ENCODE data around the gene R3HDM2.

R3HDM2 gene

DNA sequence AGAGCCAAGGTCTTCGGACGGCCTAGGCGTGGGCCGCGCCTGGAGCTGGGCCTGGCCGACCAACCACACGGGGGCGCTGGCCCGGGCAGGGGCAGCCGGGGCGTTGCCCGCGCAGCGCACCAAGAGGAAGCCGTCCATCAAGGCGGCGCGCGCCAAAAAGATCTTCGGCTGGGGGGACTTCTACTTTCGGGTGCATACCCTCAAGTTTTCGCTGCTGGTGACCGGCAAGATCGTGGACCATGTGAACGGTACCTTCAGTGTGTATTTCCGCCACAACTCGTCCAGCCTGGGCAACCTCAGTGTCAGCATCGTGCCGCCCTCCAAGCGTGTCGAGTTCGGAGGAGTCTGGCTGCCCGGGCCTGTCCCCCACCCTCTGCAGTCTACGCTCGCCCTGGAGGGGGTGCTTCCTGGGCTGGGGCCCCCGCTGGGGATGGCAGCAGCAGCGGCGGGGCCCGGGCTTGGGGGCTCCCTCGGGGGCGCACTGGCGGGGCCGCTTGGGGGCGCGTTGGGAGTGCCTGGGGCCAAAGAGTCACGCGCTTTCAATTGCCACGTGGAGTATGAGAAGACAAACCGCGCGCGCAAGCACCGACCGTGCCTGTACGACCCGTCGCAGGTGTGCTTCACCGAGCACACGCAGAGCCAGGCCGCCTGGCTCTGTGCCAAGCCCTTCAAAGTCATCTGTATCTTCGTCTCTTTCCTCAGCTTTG lies 205.7 kb downstream of the R3HDM2 start:
- peak; percentile 18 for DNase-seq

DNA sequence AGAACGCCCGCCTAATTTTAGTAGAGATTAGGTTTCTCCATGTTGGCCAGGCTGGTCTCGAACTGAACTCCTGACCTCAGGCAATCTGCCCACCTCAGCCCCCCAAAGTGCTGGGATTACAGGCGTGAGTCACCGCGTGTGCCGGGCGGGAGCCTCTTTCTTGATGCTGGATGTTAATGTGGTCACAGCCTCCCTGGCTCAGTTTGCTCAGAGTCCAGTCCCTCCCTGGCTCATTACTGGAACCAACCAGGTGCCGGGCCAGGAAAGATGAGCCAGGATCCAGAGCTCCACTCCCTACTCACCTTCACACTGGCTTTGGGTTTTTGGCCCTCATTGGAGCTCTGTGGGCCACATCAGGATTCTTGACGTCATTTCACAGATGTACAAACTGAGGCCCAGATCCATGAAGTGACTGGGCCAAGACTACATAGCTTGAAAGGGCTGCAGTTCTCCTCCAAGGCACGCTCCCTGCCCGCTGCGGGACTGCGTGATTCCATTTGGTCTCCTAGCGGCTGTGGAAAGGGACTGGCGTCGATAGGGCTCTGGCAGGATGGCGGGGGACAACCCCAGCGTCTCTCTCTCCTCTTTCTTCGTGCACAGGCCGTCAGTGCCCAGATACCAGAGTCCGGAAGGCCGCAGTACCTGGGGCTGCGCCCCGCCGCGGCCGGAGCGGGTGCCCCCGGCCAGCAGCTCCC lies 206.4 kb downstream of the R3HDM2 start:
- DNase-seq: no peak

DNA sequence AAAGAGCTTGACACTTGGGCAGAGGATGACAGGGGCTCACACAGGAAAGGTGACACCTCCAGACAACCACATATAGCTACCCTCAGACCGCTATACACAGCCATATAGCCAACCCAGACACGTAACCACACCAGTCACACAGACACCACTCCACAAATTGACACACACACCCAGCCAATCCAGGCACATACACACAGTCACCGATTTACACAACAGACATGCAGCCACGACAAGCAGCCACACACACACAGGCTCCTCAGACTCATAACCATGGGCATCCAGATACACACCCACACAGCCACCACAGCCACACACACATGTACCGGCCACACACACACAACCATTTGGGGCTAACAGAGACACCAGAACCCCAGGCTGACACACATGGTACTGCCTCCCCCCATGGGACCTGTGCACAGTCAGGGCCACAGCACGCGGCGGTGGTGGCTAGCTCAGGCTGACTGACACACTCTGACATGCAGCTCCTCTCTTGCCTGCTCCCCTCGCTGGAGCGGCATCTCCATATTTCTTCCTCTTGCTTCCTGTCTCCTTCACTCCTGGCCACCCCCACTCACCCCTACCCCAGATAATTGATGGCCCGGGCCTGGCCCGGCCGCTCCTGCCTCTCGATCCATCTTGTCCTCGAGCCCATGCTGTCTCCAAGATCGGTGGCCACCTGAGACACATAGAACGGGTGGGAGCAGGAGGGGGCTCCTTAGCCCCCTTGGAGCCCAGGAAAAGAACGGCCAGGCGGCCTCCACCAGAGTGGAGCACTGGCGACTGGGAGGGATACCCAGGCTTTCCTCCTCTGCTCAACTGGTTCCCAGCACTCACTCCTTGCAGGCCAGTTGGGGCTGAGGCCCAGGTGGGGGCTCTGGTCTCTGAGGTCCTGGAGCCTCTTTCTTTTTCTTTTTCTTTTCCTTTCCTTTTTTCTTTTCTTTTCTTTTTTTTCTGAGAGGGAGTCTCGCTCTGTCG lies 207.4 kb downstream of the R3HDM2 start:
- no peak for DNase-seq

DNA sequence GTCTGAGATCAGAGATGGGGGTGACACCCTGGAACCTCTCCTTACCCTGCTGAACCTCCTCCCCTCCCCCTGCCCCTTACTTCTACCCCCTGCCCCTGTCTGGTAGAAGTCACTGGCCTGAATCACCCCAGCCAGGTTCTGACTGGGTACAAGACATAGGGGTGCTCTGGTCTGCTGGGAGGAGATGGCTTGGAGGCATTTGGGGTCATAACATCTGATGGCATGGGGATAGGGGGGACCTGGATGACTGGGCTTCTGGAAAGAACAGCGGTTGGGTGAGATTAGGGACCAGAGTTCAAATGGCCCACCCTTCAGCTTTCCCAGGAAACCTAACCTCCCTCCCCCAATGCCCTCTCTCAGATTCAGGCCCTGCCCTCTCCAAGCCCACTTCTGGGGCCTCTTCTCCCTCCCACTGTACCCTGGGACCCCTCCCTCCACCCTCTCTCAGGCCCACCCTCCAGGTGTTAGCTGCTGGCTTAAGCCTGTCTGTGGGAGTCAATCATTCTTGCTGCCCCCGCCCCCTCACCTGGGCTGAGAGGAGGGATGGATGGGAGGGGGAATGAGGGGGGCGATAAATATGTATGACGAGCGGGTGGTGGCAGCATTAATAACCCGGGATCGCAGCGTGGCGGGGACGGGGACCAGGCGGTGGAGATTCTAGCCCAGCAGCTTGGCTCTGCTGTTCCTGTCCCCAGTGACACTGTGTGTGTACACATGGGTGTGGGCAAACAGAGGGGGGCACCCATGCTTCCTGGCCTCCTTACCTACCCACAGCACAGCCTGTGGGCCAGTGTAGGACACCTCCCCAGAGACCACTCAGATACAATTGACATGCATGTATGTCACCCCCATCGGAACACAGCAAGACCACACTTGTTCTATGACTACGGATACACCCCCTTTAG lies 208.3 kb downstream of the R3HDM2 start:
- DNase-seq: no peak

DNA sequence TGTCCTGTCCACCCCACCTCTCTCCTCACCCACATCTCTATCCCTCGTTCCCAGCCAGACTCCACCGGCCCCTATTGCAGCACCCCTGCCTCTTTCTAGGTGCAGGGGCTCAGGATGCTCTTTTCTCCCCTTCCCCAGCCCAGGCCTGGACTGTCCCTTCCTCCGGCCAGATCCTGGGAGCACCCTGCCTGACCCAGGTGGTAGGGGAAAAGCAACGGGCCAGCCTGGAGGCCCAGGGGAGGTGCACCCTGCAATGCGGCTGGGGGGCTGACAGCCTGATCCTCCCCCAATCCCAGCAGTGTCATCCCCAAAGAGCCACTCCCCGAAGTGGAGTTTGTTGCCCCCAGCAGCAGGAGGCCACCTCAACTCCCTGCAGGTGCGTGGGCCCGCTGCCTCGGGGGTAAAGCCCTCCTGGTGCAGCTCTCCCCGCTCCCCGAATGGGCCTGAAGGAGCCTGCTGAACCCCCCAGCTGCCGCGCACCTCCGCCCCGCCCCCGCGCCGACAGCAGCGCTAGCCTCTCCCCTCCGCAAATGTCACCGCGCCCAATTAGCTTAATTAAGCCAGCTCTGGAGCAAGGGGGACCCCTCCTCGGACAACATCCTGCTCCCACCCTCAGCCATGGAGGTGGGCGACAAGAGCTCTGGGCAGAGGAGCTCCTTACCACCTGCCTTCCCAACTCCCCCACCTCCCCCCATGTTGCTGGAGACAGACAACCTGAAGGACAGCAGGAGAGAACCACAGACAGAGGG lies 209.5 kb downstream of the R3HDM2 start:
- DNase-seq: no peak

DNA sequence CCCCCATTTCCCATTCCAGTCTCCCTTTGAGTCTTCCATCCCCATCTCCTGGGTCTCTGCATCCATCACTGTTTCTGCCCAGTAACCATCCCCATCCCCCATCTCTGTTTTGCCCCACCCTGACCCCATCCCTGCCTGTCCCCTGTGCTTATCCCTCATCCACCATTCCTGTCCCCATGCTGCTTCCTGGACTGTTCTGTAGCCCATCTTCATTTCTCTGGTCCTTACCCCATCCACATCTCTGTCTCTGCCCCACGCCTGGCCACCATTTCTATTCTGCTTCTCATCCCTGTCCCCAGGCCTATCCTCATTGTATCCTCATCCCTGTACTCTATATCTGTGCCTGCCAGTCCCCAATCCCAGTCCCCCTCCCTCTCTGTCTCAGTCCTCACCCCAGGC lies 210.1 kb downstream of the R3HDM2 start:
- no peak for DNase-seq

DNA sequence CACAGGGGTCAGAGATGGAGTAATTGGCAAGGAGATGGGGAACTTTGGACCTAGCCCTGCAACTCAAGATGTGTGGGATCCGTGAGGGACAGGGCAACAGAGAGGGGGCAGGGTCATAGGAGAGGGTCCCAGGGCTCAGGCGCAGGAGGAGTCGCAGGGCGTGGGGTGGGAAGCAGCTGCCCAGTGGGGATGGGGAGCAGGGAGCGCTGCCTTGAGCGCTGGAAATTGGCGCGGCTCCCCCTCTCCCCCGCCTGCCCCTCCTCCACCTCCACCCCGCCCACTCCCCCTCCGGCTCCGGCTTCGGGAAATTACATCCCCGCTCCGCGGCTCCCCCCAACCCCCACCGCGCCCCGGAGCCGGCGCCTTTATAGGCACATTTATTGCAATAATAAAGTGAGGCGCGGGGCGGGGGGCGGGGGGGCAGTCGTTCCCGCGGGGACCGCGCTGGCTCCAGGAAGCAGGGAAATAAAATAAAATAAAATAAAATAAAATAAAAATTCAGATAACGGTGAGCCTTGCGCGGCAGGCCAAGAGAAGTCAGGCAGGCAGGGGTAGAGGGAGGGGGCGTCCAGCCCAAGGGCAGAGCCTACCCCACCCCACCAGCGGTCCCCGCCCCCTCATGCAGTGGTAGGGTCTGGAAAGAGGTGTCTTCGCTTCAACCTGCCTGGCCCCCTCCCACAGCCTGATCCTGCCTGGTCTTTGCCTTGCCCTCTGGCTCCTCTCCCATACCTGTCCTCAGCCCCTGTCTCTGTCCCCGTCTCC lies 210.7 kb downstream of the R3HDM2 start:
- no peak for DNase-seq

DNA sequence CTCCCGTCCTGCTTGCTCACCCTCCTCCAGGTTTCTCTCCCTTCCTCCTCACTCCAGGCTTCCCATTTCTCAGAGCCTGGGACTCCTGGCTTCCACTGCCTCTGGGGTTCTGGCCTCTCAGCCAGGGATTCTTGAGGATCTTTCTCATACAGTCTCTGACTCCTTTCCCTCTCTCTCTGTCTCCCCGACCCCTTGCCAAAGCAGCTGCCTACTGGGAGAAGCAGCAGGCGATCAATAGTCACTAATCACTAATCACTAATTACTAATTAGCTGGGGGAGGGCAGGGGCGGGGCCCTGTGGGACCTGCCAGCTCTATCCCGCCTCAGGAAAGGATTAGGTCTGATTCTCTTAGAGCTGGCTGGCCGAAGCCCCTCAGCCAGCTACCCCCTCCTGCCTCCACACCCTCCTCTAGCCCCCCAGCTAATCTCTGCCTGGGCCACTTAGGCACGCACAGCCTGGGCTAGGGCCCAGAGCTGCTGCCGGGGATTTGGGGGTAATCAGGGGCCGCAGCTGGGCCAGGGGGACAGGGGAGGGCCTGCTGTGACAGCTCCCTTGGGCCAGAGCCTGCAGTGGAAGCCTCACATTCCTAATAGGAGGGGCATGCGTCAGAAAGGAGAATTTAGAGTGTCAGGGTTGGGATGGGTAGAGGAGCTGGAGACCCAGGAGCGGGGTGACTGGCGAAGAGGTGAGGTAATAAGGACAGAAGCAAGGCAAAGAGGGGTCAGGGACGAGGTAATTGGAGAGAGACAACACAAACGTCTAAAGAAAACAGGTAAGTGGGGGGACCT lies 211.4 kb downstream of the R3HDM2 start:
- no peak for DNase-seq

DNA sequence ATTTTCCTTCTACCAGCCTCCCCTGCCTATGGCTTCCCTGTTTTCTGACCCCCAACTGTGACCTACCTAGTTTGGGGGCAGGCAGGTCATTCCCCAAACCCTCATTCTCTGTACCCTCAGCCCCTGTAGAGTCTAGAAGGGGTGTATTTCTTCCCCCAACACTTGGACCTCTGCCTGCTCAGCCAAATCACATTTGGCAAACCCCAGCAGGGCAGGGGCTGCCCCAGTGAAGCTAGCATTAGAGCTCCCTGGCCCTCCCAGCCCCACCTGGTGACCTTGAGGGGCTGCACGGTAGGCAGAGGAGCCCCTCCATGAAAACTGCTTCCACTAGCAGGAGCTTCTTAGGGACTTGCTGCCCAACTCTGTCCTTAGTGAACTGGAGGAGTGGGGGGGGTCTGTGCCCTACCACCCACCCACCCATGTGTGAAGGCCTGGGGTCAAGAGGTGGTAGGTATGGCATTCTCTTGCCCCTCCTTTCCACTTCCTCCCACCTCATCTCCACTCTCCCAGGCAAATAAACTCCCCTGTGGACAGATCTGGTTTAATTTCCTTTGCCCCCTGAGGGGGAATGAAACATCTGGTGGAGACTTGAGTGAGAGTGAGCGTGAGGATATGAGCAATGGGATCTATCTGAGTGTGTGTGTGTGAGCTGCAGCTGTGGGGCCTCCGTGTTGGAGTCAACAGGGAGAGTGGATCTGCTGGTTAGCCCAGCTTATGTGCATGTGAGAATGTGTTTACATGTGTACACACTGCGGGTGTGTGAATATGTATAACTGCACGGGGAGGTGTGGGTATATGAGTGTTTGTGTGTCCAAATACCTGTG lies 212.6 kb downstream of the R3HDM2 start:
- no peak for DNase-seq

DNA sequence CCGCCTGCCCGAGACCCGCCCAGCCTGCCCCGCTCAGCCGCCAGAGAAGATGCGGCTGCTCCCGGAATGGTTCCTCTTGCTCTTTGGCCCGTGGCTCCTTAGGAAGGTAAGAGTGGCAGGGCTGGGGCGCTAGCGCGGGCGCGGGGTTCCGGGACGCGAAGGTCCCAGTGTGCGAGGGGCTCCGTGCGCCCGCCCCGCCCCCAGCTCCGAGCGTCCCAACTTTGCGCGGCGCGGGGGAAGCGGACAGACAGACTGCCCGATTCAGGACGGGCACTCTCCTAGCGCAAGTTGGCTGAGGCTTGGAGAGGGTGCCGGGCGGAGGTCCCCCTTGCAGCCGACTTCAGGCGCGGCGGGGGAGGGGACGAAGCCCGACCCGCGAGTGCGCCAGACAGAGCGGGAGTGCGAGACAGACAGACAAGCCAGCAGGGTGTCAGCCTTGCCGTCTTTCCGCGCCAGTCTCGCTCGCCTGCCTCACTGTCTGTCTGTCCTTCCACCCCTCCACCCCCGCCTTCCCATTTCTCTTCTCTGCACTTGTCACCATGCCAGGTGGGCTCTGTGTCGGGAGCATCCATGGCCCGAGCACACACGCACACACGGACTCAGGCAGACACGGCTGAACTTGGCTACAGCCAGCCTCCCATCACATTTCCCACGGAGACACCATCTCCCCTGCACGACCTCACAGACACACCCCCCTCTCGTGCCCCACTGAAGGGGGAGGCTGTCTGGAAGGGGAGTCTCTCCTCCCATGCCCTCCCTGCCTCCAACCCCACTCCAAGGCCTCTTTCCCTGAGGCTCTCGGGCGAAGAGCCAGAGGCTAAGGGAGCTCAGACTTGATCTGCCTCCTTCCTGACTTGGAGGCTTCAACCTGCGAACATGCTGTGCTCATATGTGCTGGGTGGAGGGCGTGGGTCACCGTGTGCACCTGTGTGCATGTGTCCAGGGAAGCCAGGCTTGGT lies 213.6 kb downstream of the R3HDM2 start:
- peak; percentile 7 for DNase-seq

DNA sequence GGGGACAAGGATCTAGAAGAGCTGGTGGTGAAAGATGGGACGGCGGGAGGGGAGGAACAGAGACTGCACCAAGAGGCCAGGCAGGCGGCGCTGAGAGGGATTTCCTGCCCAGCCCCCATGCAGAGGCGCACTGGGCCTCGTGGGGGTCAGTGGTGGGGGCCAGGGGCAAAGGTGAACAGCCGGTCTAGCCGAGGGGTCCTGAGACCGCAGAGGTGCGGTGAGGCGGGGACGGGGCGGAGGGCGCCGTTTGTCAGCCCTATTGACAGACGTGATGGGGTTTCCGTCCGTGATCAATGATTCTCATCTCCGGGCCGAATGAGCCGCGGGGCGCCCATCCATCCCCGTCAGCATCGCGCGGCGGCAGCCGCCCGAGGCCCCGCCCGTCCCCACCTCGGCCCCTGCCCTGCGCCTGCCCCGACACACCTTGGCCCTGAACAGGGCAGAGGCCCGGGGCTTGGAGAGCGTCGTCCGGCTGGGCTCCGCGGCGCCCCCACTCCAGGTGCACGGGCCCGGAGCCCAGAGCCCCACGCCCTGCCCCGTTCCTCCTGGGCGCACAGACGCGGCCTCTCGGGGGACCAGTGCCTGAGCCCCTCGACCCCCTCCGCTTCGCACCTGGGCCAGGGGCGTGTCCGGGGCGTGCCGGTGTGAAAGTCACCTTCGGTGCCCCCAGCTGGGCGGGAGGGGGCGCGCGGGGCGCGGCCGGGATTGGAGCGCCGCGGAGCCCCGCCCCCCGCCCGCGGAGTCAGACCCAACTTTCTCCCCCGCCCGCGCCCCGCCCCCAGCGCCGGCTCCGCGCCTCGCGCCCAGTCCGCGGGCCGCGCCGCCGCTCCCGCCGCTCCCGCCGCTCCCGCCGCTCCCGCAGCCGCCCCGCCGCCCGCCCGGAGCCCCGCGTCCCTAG lies 214.6 kb downstream of the R3HDM2 start, which contains the start of gene NXPH4:
NXPH4 (plus strand) TSS at position 781 of the 898 bp plus-strand sequence. CDS start 176 bp downstream, outside the sequence.
- no peak for DNase-seq

DNA sequence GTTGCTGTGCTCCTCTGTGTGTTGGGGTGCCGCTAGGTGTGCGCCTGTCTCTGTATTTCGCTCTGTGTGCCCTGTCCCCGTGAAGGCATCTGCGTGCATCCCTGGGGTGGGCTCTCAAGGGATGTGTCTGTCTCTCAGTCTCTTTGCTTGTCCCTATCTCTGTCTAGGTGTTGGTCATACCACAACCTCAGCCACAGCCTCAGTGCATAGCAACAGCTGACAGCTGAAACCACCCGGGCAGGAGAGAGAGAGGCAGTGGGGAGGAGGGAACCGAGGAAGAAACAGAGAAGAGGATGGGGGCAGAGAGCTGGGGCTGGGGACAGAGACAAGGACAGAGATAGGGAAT lies 215.2 kb downstream of the R3HDM2 start:
- DNase-seq: no peak

DNA sequence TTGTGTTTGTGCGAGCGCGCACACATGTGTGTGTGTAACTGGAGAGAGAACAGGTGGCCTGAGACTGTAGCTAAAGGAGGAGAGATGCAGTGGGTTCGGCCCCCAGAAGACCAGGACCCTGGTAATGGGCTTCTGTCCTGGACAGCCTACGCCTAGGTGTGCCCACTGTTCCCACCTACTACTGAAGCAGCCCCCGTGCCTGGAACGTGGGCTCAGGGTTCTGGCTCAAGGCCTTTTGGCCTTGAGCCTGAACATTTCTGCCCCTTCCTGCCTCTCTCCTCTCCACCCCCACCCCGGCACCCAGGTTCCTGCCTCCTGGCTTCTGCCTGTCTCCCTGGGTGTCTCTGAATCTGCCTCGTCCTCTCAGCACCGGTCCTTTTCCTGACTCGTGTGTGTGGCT lies 215.8 kb downstream of the R3HDM2 start:
- DNase-seq: no peak

DNA sequence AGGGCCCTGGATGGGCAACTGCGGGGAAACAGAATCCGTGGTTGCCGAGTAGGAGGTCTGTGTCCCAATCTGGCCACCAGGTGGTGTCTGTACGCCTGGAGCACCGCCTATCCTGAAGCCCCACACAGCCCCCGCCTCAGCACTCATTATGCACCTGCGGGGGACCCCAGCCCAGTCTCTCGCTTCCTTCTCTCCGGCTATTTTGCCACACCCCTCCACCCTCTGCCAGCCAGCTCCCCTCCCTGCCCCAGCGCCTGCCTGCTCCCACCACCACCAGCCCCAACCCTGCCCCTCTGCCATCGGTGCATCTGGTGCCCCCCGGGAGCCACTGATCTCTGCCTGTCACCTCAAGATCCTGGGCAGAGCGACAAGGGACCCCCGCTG lies 216.5 kb downstream of the R3HDM2 start:
- peak; percentile 60 for DNase-seq

DNA sequence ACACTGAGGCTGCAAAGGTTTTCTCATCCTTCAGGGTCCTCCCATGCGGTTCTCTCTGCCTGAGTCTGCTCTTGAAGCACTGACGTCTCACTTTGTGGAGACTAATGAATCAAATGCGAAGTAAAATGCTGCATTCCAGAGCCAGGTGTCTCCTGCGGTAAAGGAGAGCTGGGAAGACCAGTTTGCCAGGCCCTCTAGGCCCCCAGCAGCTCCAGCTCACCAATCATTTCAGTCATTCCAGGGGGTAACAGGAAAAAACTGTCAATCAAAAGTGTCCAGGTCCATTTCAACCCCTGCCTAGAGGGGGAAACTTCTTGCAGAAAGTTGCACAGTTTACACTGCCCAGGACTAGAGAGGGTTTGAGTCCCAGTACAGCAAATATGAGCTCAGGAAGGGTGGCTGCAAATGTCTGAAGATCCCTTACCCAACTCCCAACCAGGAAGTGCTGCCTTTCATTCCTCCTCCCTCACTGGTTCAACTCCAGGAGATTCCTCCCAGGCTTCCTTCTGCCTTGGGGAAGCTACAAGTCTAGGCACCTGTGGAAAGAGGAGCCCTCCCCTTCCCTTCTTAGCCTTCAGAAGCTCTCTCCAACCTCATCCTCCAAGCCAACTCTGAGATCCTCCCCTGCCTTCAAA lies 217.0 kb downstream of the R3HDM2 start:
- no peak for DNase-seq

DNA sequence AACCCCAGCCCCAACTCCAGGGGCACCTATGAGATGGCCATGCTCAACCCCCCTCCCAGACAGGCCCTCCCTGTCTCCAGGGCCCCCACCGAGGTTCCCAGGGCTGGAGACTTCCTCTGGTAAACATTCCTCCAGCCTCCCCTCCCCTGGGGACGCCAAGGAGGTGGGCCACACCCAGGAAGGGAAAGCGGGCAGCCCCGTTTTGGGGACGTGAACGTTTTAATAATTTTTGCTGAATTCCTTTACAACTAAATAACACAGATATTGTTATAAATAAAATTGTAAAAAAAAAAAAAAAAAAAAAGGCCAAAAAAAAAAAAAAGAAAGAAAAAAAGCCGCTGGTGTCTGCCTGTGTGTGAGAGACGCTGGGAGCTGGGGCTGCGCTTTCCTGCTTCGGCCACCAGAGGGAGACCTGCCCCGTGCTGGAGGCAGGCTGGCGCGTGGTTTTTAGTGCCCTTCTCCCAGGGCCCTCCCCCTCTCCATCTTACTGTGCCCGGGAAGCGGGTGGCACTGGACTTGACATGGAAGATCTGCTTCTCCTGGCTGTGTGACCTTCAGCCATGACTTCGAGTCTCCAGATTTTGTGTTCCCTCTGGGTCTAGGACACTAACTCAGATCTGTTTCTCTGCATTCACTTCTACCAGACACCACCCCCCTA lies 217.7 kb downstream of the R3HDM2 start:
- peak; percentile 58 for DNase-seq

Measured in DMS79 treated with DMSO at 0.1 percent for 48 hours (cell line).